Central memory CD8-positive, alpha-beta T cell (primary cell): ENCODE data around the gene NPFFR1.

Experiments used
- ATAC-seq: fragments of 150-1000 bp; cut with Tn5 transposase; replicated peaks from 2 replicates; pipeline ENCODE4 v1.10.0; 2022; ENCODE audit warnings: mild to moderate bottlenecking, moderate FRiP score, moderate number of reproducible peaks; ENCODE audit not compliant: poor library complexity, severe bottlenecking; ENCODE audit errors: extremely low read depth
- DNase-seq, 2 donors: peaks; one replicate each; pipeline ENCODE4 v3.0.0; 2021; ENCODE audit warnings: low spot score in 2 of 2
- H3K27ac Mint-ChIP-seq: one replicate; pipeline ENCODE4 v1.8.0; 2022; ENCODE audit warnings: low read depth, mild to moderate bottlenecking, moderate library complexity, mixed read lengths
- H3K27me3 Mint-ChIP-seq: one replicate; pipeline ENCODE4 v1.8.0; 2022; ENCODE audit warnings: mixed read lengths
- H3K36me3 Mint-ChIP-seq: one replicate; pipeline ENCODE4 v1.8.0; 2022; ENCODE audit warnings: mild to moderate bottlenecking, moderate library complexity, mixed read lengths; ENCODE audit not compliant: insufficient read depth
- H3K4me1 Mint-ChIP-seq: one replicate; pipeline ENCODE4 v1.8.0; 2022; ENCODE audit warnings: mixed read lengths
- H3K4me3 Mint-ChIP-seq: one replicate; pipeline ENCODE4 v1.8.0; 2022; ENCODE audit warnings: mild to moderate bottlenecking, moderate library complexity, mixed read lengths
- H3K9me3 Mint-ChIP-seq: one replicate; pipeline ENCODE4 v1.8.0; 2022; ENCODE audit warnings: mixed read lengths

Gene NPFFR1

GRCh38 chr10:70283445-70284399 lies at the start of gene NPFFR1:
Gene NPFFR1, minus strand, starts transcription at chr10:70284004. Its CDS starts 328 bp downstream, at chr10:70283676.
- no peak within 1 kb of the TSS for H3K4me3 Mint-ChIP-seq
- no peaks in the 10 kb centered on the region for H3K36me3 Mint-ChIP-seq
- peaks cover 79% of the 10 kb centered on the region for H3K27me3 Mint-ChIP-seq
- no peaks in the 10 kb centered on the region for H3K4me1 Mint-ChIP-seq
- no peak for DNase-seq
- no peak within 1 kb of the TSS for H3K27ac Mint-ChIP-seq
- no peaks in the 10 kb centered on the region for H3K9me3 Mint-ChIP-seq
- no peak for ATAC-seq

- Mint-ChIP-seq H3K4me1 (peaks cover 20% of the 10 kb centered on the region), H3K36me3 (no peaks in the 10 kb centered on the region), H3K9me3 (peaks cover 5% of the 10 kb centered on the region), H3K4me3 (no peak overlapping the region), H3K27me3 (no peaks in the 10 kb centered on the region), H3K27ac (no peak overlapping the region)
- DNase-seq (no peak), ATAC-seq (no peak)
Observed at GRCh38 chr10:70333268-70333667, 49.5 kb upstream of the NPFFR1 start.

- peak overlapping the region; percentile 44 for H3K27ac Mint-ChIP-seq
- ATAC-seq (peak; percentile 60), DNase-seq (no peak)
- no peaks in the 10 kb centered on the region for H3K27me3 Mint-ChIP-seq
- peak overlapping the region; percentile 23 for H3K4me3 Mint-ChIP-seq
- no peaks in the 10 kb centered on the region for H3K36me3 Mint-ChIP-seq
- peaks cover 4% of the 10 kb centered on the region for H3K9me3 Mint-ChIP-seq
- peaks cover 20% of the 10 kb centered on the region for H3K4me1 Mint-ChIP-seq
Observed at GRCh38 chr10:70331486-70332268, 47.9 kb upstream of the NPFFR1 start.

- Mint-ChIP-seq H3K27me3 (no peaks in the 10 kb centered on the region), H3K27ac (peak overlapping the region; percentile 44), H3K36me3 (no peaks in the 10 kb centered on the region), H3K4me1 (peaks cover 20% of the 10 kb centered on the region), H3K9me3 (no peaks in the 10 kb centered on the region), H3K4me3 (no peak overlapping the region)
- ATAC-seq (no peak), DNase-seq (no peak)
Observed at GRCh38 chr10:70331160-70331485, 47.3 kb upstream of the NPFFR1 start.

- H3K9me3 Mint-ChIP-seq = no peaks in the 10 kb centered on the region
Observed at GRCh38 chr10:70330671-70331070, 46.9 kb upstream of the NPFFR1 start.

GRCh38 chr10:70328967-70329366 lies 45.2 kb upstream of the NPFFR1 start:
- DNase-seq = no peak
- ATAC-seq = no peak
- peaks cover 27% of the 10 kb centered on the region for H3K4me1 Mint-ChIP-seq
- no peaks in the 10 kb centered on the region for H3K27me3 Mint-ChIP-seq
- no peak overlapping the region for H3K27ac Mint-ChIP-seq
- no peaks in the 10 kb centered on the region for H3K36me3 Mint-ChIP-seq
- no peak overlapping the region for H3K4me3 Mint-ChIP-seq
- H3K9me3 Mint-ChIP-seq = no peaks in the 10 kb centered on the region

More at GRCh38 chr10:70330671-70331070, 46.9 kb upstream of the NPFFR1 start:
- Mint-ChIP-seq H3K27me3 (no peaks in the 10 kb centered on the region), H3K4me3 (no peak overlapping the region), H3K4me1 (peaks cover 20% of the 10 kb centered on the region), H3K36me3 (no peaks in the 10 kb centered on the region), H3K27ac (no peak overlapping the region)
- DNase-seq = no peak
- ATAC-seq = no peak

GRCh38 chr10:70328018-70328417 lies 44.2 kb upstream of the NPFFR1 start:
- Mint-ChIP-seq H3K36me3 (peaks cover under 1% of the 10 kb centered on the region), H3K27ac (no peak overlapping the region), H3K27me3 (no peaks in the 10 kb centered on the region), H3K4me3 (no peak overlapping the region), H3K9me3 (no peaks in the 10 kb centered on the region), H3K4me1 (peaks cover 35% of the 10 kb centered on the region)
- no peak for DNase-seq
- ATAC-seq = no peak

- Mint-ChIP-seq H3K4me3 (no peak overlapping the region), H3K27ac (no peak overlapping the region), H3K9me3 (no peaks in the 10 kb centered on the region), H3K27me3 (no peaks in the 10 kb centered on the region), H3K36me3 (peaks cover 2% of the 10 kb centered on the region), H3K4me1 (peaks cover 20% of the 10 kb centered on the region)
- DNase-seq = no peak
- no peak for ATAC-seq
Observed at GRCh38 chr10:70324951-70325781, 41.4 kb upstream of the NPFFR1 start.

GRCh38 chr10:70324339-70324861 lies 40.6 kb upstream of the NPFFR1 start:
- Mint-ChIP-seq H3K9me3 (no peaks in the 10 kb centered on the region), H3K36me3 (peaks cover 2% of the 10 kb centered on the region), H3K27me3 (no peaks in the 10 kb centered on the region), H3K27ac (peak overlapping the region; percentile 83), H3K4me3 (peak overlapping the region; percentile 18), H3K4me1 (peaks cover 20% of the 10 kb centered on the region)
- DNase-seq (no peak), ATAC-seq (peak; percentile 66)

GRCh38 chr10:70323697-70324338 lies 40.0 kb upstream of the NPFFR1 start:
- DNase-seq = no peak
- H3K27ac Mint-ChIP-seq = peak overlapping the region; percentile 83

GRCh38 chr10:70323138-70323696 lies 39.4 kb upstream of the NPFFR1 start:
- peak overlapping the region; percentile 83 for H3K27ac Mint-ChIP-seq
- peaks cover 2% of the 10 kb centered on the region for H3K36me3 Mint-ChIP-seq
- ATAC-seq = peak; percentile 83
- no peaks in the 10 kb centered on the region for H3K27me3 Mint-ChIP-seq
- H3K9me3 Mint-ChIP-seq = no peaks in the 10 kb centered on the region
- no peak for DNase-seq
- H3K4me3 Mint-ChIP-seq = peak overlapping the region; percentile 64
- H3K4me1 Mint-ChIP-seq = peaks cover 20% of the 10 kb centered on the region

More at GRCh38 chr10:70323697-70324338, 40.0 kb upstream of the NPFFR1 start:
- peaks cover 2% of the 10 kb centered on the region for H3K36me3 Mint-ChIP-seq
- no peaks in the 10 kb centered on the region for H3K27me3 Mint-ChIP-seq
- H3K4me1 Mint-ChIP-seq = peaks cover 20% of the 10 kb centered on the region
- H3K9me3 Mint-ChIP-seq = no peaks in the 10 kb centered on the region
- no peak for ATAC-seq
- H3K4me3 Mint-ChIP-seq = peak overlapping the region; percentile 64
